Stimulated activated CD4-positive, alpha-beta T cell treated with anti-CD3 and anti-CD28 coated beads, Interleukin-12 subunit alpha, Interleukin-12 subunit beta, amount 100 ng/mL, for 48 hours (primary cell): ENCODE measurements around the gene DEGS2.

Experiments used
- DNase-seq, 3 donors: peaks; one replicate each; pipeline ENCODE4 v3.0.0-alpha.2; 2020; ENCODE audit warnings: low read depth in 2 of 3, low spot score in 1 of 3

The DEGS2 gene

GRCh38 chr14:100132903-100133510, 26.4 kb downstream of the DEGS2 start:
- no peak for DNase-seq

- DNase-seq, result no peak
Measured at GRCh38 chr14:100132161-100132902, 27.1 kb downstream of the DEGS2 start.

- no peak for DNase-seq
Measured at GRCh38 chr14:100131181-100131580, 28.3 kb downstream of the DEGS2 start.

- no peak for DNase-seq
Measured at GRCh38 chr14:100130521-100130920, 28.9 kb downstream of the DEGS2 start.

- DNase-seq, result no peak
Measured at GRCh38 chr14:100129161-100129589, 30.3 kb downstream of the DEGS2 start.

GRCh38 chr14:100128688-100129087, 30.8 kb downstream of the DEGS2 start:
- DNase-seq, result no peak

GRCh38 chr14:100127853-100128455, 31.5 kb downstream of the DEGS2 start:
- DNase-seq, result no peak

GRCh38 chr14:100126401-100126800, 33.0 kb downstream of the DEGS2 start:
- no peak for DNase-seq

GRCh38 chr14:100124551-100125088, 34.8 kb downstream of the DEGS2 start:
- DNase-seq, result no peak

GRCh38 chr14:100123618-100124017, 35.8 kb downstream of the DEGS2 start:
- DNase-seq, result no peak

GRCh38 chr14:100122481-100123223, 36.8 kb downstream of the DEGS2 start:
- DNase-seq, result no peak

GRCh38 chr14:100121643-100122480, 37.6 kb downstream of the DEGS2 start:
- DNase-seq, result no peak

- no peak for DNase-seq
Measured at GRCh38 chr14:100120522-100121269, 38.7 kb downstream of the DEGS2 start.

- no peak for DNase-seq
Measured at GRCh38 chr14:100119251-100119650, 40.2 kb downstream of the DEGS2 start.

- DNase-seq, result no peak
Measured at GRCh38 chr14:100118396-100119011, 40.9 kb downstream of the DEGS2 start.

- DNase-seq, result no peak
Measured at GRCh38 chr14:100117633-100118395, 41.6 kb downstream of the DEGS2 start.

GRCh38 chr14:100117026-100117425, 42.4 kb downstream of the DEGS2 start:
- DNase-seq, result no peak

- no peak for DNase-seq
Measured at GRCh38 chr14:100116134-100116533, 43.3 kb downstream of the DEGS2 start.

GRCh38 chr14:100115726-100116125, 43.7 kb downstream of the DEGS2 start:
- DNase-seq, result no peak
